ENCODE results near the gene SMIM38. TPM values are rescaled to one million over a fixed set of nuclear protein-coding genes. Genes with fewer than 3 reads are reported as not detected.

The SMIM38 gene
- total RNA-seq, 1 experiment from 2014 or later: 0.09 TPM

DNA sequence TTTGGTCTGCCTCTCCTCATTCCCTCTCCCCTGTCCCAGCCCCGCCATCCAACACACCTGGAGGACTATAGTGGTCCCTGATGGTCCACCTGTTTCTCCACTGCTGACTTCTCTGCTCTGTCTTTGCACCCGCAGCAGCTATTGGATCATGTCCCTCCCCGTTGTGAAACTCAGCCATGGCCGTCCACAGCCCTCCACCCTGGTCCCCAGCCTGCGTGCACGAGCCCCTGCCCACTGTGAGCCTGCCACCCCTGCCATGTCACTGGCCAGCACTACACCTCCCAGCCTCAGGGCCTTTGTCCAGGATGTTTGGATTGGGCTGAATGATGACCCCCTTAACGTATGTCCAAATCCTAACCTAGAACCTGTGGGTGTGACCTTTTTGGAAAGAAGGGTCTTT, 47.7 kb upstream of the SMIM38 start:
- Mint-ChIP-seq H3K4me1 (no peaks in the 10 kb centered on the region), H3K36me3 (ENCODE audit: insufficient read depth in 1 of 3, low read depth in 3 of 3) (peaks cover 2 to 15% (median 3%) of the 10 kb centered on the region in 3 experiments; a peak in 4 of 7 replicates), H3K9me3 (peaks cover 15 to 16% of the 10 kb centered on the region in 2 experiments), H3K4me3 (no peak overlapping the region; a peak in 1 of 5 replicates), H3K27ac (no peak overlapping the region), H3K27me3 (ENCODE audit: low read depth) (peaks cover 15% of the 10 kb centered on the region; the same call in 1 of the 2 replicates)
- no peak overlapping the region for H2BK120ac ChIP-seq (ENCODE audit: low read depth, low read length, poor library complexity, severe bottlenecking)
- H3K79me1 ChIP-seq (ENCODE audit: insufficient read depth, low read depth, low read length, poor library complexity, severe bottlenecking): no peaks in the 10 kb centered on the region
- H2AFZ ChIP-seq (ENCODE audit: low read length): no peak overlapping the region
- H2BK15ac ChIP-seq (ENCODE audit: low read depth, low read length): no peak overlapping the region
- H2BK20ac ChIP-seq (ENCODE audit: low read depth, low read length, poor library complexity, severe bottlenecking): no peak overlapping the region
- H3K18ac ChIP-seq (ENCODE audit: insufficient read length, low read depth, low read length): no peak overlapping the region
- no peak overlapping the region for H3K14ac ChIP-seq (ENCODE audit: insufficient read depth, low read length)
- no peaks in the 10 kb centered on the region for H3K23me2 ChIP-seq (ENCODE audit: insufficient read length, low read depth, low read length, poor library complexity, severe bottlenecking)
- no peak overlapping the region for H2BK12ac ChIP-seq (ENCODE audit: insufficient read length, low read depth, low read length)
- no peaks in the 10 kb centered on the region for H3K4me1 ChIP-seq (ENCODE audit: insufficient read depth, low read length)
- TF ChIP-seq, protein P1, sequence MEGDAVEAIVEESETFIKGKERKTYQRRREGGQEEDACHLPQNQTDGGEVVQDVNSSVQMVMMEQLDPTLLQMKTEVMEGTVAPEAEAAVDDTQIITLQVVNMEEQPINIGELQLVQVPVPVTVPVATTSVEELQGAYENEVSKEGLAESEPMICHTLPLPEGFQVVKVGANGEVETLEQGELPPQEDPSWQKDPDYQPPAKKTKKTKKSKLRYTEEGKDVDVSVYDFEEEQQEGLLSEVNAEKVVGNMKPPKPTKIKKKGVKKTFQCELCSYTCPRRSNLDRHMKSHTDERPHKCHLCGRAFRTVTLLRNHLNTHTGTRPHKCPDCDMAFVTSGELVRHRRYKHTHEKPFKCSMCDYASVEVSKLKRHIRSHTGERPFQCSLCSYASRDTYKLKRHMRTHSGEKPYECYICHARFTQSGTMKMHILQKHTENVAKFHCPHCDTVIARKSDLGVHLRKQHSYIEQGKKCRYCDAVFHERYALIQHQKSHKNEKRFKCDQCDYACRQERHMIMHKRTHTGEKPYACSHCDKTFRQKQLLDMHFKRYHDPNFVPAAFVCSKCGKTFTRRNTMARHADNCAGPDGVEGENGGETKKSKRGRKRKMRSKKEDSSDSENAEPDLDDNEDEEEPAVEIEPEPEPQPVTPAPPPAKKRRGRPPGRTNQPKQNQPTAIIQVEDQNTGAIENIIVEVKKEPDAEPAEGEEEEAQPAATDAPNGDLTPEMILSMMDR (conservative IDR thresholded peaks at IDR 0.05): no peak
- H3K9me3 ChIP-seq (ENCODE audit: control insufficient read depth, low read depth, low read length): no peaks in the 10 kb centered on the region
- H4K20me1 ChIP-seq (ENCODE audit: control insufficient read depth, insufficient read depth, insufficient read length): no peaks in the 10 kb centered on the region
- H3K79me2 ChIP-seq (ENCODE audit: insufficient read depth, low read length): no peaks in the 10 kb centered on the region
- DNase-seq: no peak
- H3K23ac ChIP-seq (ENCODE audit: insufficient read length, low read depth, low read length): no peak overlapping the region
- no peak overlapping the region for H3K9ac ChIP-seq (ENCODE audit: extremely low read depth, insufficient read length, low read length)
- H2AK5ac ChIP-seq (ENCODE audit: insufficient read length, low read length): no peak overlapping the region
- H3K4me2 ChIP-seq (ENCODE audit: insufficient read depth, insufficient read length, low read length): no peak overlapping the region
- no peak overlapping the region for H4K8ac ChIP-seq (replicated peaks; ENCODE audit: insufficient read length, low read depth, low read length)
- H2BK5ac ChIP-seq (ENCODE audit: insufficient read length, low read length): no peak overlapping the region
- no peak overlapping the region for H3T11ph ChIP-seq (ENCODE audit: low read length)
- no peak overlapping the region for H3K4ac ChIP-seq (ENCODE audit: low read depth, low read length)
- H3K27ac ChIP-seq (ENCODE audit: insufficient read length, low read depth, low read length): no peak overlapping the region
- no peaks in the 10 kb centered on the region for H3K27me3 ChIP-seq (ENCODE audit: insufficient read depth, low read length)
- H4K91ac ChIP-seq (ENCODE audit: insufficient read length, low read depth, low read length): no peak overlapping the region
- no peak overlapping the region for H4K5ac ChIP-seq (ENCODE audit: insufficient read length, low read depth, low read length)
- WGBS (ENCODE audit: extremely low coverage, insufficient read length, low lambda C conversion rate): no CpG with 5 or more reads among the region's 7 CpGs
- H3K56ac ChIP-seq (ENCODE audit: insufficient read length, low read depth, low read length): no peak overlapping the region

All from H9 (cell line).